ENCODE data around the gene GNG4. TPM values are rescaled to one million over a fixed set of nuclear protein-coding genes. Genes with fewer than 3 reads are reported as not detected.

The GNG4 gene
- total RNA-seq, 4 donors from 2014 or later, result 1.1 to 6.3 (median 4.6) TPM

DNA sequence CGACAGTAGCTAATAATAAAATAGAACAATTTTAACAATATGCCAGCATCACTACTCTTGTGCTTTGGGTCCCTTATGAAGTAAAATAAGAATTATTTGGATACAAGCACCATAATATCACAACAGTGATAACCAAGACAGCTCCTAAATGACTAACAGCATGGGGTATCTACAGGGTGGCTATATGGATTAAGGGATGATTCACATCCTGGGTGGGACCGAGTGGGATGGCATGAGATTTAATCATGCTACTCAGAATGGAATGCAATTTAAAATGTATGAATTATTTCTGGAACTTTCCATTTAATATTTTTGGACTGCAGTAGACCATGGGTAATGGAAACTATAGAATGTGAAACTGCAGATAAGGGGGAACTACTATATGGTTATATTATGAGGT, 117.2 kb downstream of the GNG4 start:
- Histone ChIP-seq H3K9me3 (no peaks in the 10 kb centered on the region), H3K27ac (no peak overlapping the region), H3K36me3 (no peaks in the 10 kb centered on the region), H3K4me1 (no peaks in the 10 kb centered on the region), H3K27me3 (peaks cover 0 to 10% (median 0%) of the 10 kb centered on the region in 4 donors), H3K4me3 (no peak overlapping the region)
- DNase-seq, result no peak
- TF ChIP-seq, protein P1, sequence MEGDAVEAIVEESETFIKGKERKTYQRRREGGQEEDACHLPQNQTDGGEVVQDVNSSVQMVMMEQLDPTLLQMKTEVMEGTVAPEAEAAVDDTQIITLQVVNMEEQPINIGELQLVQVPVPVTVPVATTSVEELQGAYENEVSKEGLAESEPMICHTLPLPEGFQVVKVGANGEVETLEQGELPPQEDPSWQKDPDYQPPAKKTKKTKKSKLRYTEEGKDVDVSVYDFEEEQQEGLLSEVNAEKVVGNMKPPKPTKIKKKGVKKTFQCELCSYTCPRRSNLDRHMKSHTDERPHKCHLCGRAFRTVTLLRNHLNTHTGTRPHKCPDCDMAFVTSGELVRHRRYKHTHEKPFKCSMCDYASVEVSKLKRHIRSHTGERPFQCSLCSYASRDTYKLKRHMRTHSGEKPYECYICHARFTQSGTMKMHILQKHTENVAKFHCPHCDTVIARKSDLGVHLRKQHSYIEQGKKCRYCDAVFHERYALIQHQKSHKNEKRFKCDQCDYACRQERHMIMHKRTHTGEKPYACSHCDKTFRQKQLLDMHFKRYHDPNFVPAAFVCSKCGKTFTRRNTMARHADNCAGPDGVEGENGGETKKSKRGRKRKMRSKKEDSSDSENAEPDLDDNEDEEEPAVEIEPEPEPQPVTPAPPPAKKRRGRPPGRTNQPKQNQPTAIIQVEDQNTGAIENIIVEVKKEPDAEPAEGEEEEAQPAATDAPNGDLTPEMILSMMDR (IDR thresholded peaks at IDR 0.05), result no peak
- TF ChIP-seq POLR2A (IDR thresholded peaks at IDR 0.05), result no peak
- intact Hi-C loops (cut with DNase I), result no loop called here
- WGBS, 2 donors, result 64 to 67% methylated on average over 2 of the region's 2 CpGs

DNA sequence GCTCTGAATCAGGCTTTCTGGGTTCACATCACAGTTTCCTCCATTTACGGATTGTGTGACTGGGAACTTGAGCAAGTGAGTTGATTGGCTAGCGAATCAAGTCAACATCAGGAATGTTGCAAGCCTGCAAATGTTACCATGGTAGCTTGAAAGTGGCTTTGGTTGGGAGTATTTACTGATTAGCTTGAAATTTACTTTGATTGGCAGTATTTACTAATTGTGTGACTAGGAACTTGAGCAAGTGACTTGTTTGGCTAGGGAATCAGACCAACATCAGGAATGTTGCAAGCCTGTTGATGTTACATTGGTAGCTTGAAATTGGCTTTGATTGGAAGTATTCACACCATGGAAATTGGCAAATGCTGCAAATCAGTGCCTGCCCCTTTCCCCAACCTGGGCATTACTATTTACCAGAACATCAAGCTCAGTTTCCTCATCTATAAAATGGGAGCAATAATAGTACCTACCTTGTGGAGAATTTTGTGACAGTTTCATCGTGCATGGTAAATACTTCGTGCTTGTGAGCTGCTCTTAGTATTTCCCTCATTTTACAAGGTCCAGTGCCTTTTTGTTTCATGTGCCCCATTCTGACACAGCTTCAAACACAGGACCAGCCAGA, 122.3 kb downstream of the GNG4 start:
- H3K27ac ChIP-seq, result no peak overlapping the region
- no peak overlapping the region for H3K4me3 ChIP-seq
- intact Hi-C loops (cut with DNase I), result no loop called here
- no peaks in the 10 kb centered on the region for H3K36me3 ChIP-seq
- 82 to 93% methylated on average over 4 of the region's 4 CpGs for WGBS, 2 donors
- TF ChIP-seq, protein P1 (IDR thresholded peaks at IDR 0.05), result no peak
- TF ChIP-seq POLR2A (IDR thresholded peaks at IDR 0.05), result no peak
- H3K4me1 ChIP-seq, result no peaks in the 10 kb centered on the region
- no peaks in the 10 kb centered on the region for H3K9me3 ChIP-seq
- no peaks in the 10 kb centered on the region for H3K27me3 ChIP-seq
- no peak for DNase-seq

DNA sequence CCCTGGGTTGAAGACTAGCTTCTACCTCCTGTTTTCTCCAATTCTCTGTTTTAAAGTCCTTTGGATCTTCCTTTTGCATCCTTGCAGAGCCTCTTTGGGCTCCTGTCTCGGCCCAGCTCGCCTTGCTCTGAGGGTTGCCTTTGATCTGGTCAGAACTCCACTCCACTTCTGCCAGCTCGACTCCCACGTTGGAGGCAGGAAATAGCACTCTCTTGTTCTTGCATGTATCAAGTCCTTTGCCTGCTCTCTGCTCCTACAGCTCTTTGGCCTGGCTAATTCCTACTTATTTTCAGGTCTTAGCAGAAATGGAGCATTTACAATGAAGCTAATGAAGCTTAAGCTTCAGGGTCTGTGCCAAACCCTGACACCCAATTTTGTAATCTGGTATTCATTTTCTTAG, 124.3 kb downstream of the GNG4 start:
- Histone ChIP-seq H3K4me1 (no peaks in the 10 kb centered on the region), H3K4me3 (no peak overlapping the region), H3K36me3 (no peaks in the 10 kb centered on the region), H3K9me3 (no peaks in the 10 kb centered on the region), H3K27me3 (no peaks in the 10 kb centered on the region), H3K27ac (no peak overlapping the region)
- intact Hi-C loops (cut with DNase I), result no loop called here
- TF ChIP-seq POLR2A (IDR thresholded peaks at IDR 0.05), result no peak
- TF ChIP-seq, protein P1 (IDR thresholded peaks at IDR 0.05), result no peak
- 35 to 42% methylated on average over 4 of the region's 4 CpGs for WGBS, 2 donors
- DNase-seq, result no peak

DNA sequence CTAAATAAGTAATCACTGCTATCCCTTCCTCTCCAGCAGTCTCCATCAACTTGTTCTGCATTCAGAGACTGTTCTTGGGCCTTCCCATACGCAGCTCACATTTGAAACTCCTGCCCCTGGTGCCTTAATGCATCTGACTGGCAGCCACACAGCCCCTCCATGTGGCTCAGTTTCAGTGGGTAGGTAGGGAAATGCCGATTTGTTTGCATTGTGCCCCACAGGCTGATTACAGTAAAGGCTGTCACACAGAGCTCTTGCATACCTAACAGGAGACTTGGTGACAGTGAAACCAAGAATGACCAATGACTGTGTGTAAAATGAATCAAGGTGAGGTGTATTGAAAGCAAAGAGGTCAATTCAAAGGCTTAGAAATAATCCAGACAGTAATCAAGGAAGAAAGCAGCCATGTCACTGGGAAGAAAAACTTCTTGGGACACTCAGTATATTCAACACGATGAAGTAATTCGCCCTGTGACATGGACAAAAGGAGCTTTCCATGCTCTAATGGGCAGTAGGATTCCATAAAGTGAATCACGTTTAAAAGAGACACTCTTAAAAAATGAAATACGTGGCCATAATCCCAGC, 132.6 kb downstream of the GNG4 start:
- Histone ChIP-seq H3K9me3 (no peaks in the 10 kb centered on the region), H3K36me3 (no peaks in the 10 kb centered on the region), H3K4me3 (no peak overlapping the region), H3K27me3 (no peaks in the 10 kb centered on the region), H3K4me1 (no peaks in the 10 kb centered on the region), H3K27ac (no peak overlapping the region)
- TF ChIP-seq POLR2A (IDR thresholded peaks at IDR 0.05), result no peak
- TF ChIP-seq, protein P1 (IDR thresholded peaks at IDR 0.05), result no peak
- intact Hi-C loops (cut with DNase I), result no loop called here
- WGBS, 2 donors, result 73 to 84% methylated on average over 5 to 6 of the region's 6 CpGs
- no peak for DNase-seq

DNA sequence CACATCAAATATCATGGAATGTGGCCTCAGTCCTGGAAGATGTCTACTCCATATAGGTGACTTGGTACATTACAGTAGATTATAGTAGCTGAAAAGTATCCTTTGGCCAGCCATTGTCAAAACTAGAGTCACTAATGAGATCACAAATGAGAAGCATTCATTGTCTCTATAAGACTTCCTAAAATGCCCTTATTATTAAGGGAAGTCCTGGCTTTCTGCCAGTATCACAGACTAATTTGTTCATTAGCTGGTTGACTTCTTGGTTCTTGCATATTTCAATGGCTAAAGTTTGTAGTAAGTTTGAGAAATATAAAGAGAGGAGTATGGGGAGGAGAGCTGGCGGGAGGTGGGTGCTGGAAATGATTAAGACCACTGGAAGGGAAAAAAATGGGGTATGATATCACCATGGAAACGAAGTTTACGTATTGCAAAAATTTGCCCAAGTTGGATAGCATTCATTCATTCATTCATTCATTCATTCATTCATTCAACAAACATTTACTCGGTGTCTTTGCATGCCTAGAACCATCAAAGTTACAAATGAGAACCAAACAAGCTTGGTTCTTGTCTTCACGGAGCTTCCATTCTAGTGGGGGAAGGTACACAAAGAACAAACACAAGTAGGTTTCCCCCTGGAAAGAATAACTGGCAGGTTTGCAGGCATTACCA, 133.6 kb downstream of the GNG4 start:
- intact Hi-C loops (cut with DNase I), result no loop called here
- Histone ChIP-seq H3K4me3 (no peak overlapping the region), H3K9me3 (no peaks in the 10 kb centered on the region), H3K4me1 (no peaks in the 10 kb centered on the region), H3K36me3 (no peaks in the 10 kb centered on the region), H3K27ac (no peak overlapping the region), H3K27me3 (no peaks in the 10 kb centered on the region)
- TF ChIP-seq, protein P1 (IDR thresholded peaks at IDR 0.05), result no peak
- TF ChIP-seq POLR2A (IDR thresholded peaks at IDR 0.05), result no peak
- 84 to 88% methylated on average over 5 of the region's 5 CpGs for WGBS, 2 donors
- DNase-seq, result no peak

Measured in esophagus squamous epithelium (tissue), 5 donors.